Bone marrow (tissue), 2 donors: ENCODE measurements around the gene ADSL.

Experiments used
- DNase-seq, 2 donors: peaks; one replicate each; lab custom pipeline; 2025; lab: John Stamatoyannopoulos, UW

The ADSL gene

GRCh38 chr22:40328546-40329456, 17.5 kb upstream of the ADSL start:
- no peak for DNase-seq

- DNase-seq: no peak
These were observed 16.8 kb upstream of the ADSL start for GRCh38 chr22:40329466-40329865.

- no peak for DNase-seq
These were observed 16.2 kb upstream of the ADSL start for GRCh38 chr22:40330086-40330485.

- DNase-seq: no peak
These were observed 15.7 kb upstream of the ADSL start for GRCh38 chr22:40330615-40331014.

- DNase-seq: no peak
These were observed 14.6 kb upstream of the ADSL start for GRCh38 chr22:40331706-40332105.

- no peak for DNase-seq
These were observed 13.9 kb upstream of the ADSL start for GRCh38 chr22:40332319-40332781.

GRCh38 chr22:40334060-40334459, 12.2 kb upstream of the ADSL start:
- DNase-seq: no peak

GRCh38 chr22:40334899-40335298, 11.4 kb upstream of the ADSL start:
- DNase-seq: peak in 1 of 2 donors; percentile 17

GRCh38 chr22:40335358-40335757, 10.9 kb upstream of the ADSL start:
- no peak for DNase-seq

- no peak for DNase-seq
These were observed 6.3 kb upstream of the ADSL start for GRCh38 chr22:40340044-40340443.

- no peak for DNase-seq
These were observed 4.7 kb upstream of the ADSL start for GRCh38 chr22:40341604-40342003.

- DNase-seq: no peak
These were observed 3.8 kb upstream of the ADSL start for GRCh38 chr22:40342521-40342920.

GRCh38 chr22:40345271-40345670, 1.0 kb upstream of the ADSL start:
- DNase-seq: no peak

- DNase-seq: no peak
These were observed 500 bp upstream of the ADSL start for GRCh38 chr22:40345815-40346184.

GRCh38 chr22:40347300-40347699, 1.0 kb downstream of the ADSL start:
- no peak for DNase-seq

- peak in 1 of 2 donors; percentile 47 for DNase-seq
These were observed 1.8 kb downstream of the ADSL start for GRCh38 chr22:40348025-40348658.

- no peak for DNase-seq
These were observed 6.5 kb downstream of the ADSL start for GRCh38 chr22:40352763-40353162.

- no peak for DNase-seq
These were observed 14.8 kb downstream of the ADSL start for GRCh38 chr22:40361100-40361499.

- no peak for DNase-seq
These were observed 16.8 kb downstream of the ADSL start for GRCh38 chr22:40363059-40363458.

GRCh38 chr22:40364431-40364830, 18.1 kb downstream of the ADSL start:
- DNase-seq: no peak

- DNase-seq: no peak
These were observed 19.8 kb downstream of the ADSL start for GRCh38 chr22:40366068-40366467.

- DNase-seq: no peak
These were observed 21.0 kb downstream of the ADSL start for GRCh38 chr22:40367342-40367741.

GRCh38 chr22:40368016-40368415, 21.7 kb downstream of the ADSL start:
- DNase-seq: no peak
